Suprapubic skin (tissue), 3 donors: ENCODE data around the gene TARS3.
"Not testable (repeated sequence)": the region's sequence is repeated elsewhere in the genome, so short reads cannot be mapped to it uniquely, and the experiment has no call there.

Experiments used
- CTCF ChIP-seq, 2 donors: fragments of 200-600 bp in 1 of 2; fragments of 450-650 bp in 1 of 2; sonication (generic) in 1 of 2; IDR thresholded peaks; one replicate each; pipeline ENCODE4 v1.5.1; 2016 to 2019; ENCODE audit warnings: antibody characterized with exemption in 2 of 2, mild to moderate bottlenecking in 1 of 2, moderate library complexity in 1 of 2
- POLR2AphosphoS5 ChIP-seq, 3 donors: sonication (generic); formaldehyde crosslinking; IDR thresholded peaks; one replicate each; pipeline ENCODE4 v1.6.1; 2017; ENCODE audit warnings: antibody characterized with exemption in 3 of 3

GRCh38 chr15:101765340-101765671 lies 41.0 kb upstream of the TARS3 start:
- TF ChIP-seq CTCF, POLR2AphosphoS5 (IDR thresholded peaks at IDR 0.05): not testable (repeated sequence)
